Central memory CD4-positive, alpha-beta T cell (primary cell): ENCODE data around the gene FAM81A.
"Not testable (repeated sequence)": the region's sequence is repeated elsewhere in the genome, so short reads cannot be mapped to it uniquely, and the experiment has no call there.

Experiments used
- DNase-seq: peaks from one replicate; pipeline ENCODE4 v3.0.0; 2022

Gene FAM81A

GRCh38 chr15:59428898-59429297 is 9.1 kb upstream of the FAM81A start:
- DNase-seq, result not testable (repeated sequence)

GRCh38 chr15:59432389-59432788 is 5.6 kb upstream of the FAM81A start:
- no peak for DNase-seq

GRCh38 chr15:59434481-59434880 is 3.5 kb upstream of the FAM81A start:
- DNase-seq, result no peak

- no peak for DNase-seq
Measured at GRCh38 chr15:59436774-59437141, 1.2 kb upstream of the FAM81A start.

- no peak for DNase-seq
Measured at GRCh38 chr15:59437142-59437816, 707 bp upstream of the FAM81A start.

DNA sequence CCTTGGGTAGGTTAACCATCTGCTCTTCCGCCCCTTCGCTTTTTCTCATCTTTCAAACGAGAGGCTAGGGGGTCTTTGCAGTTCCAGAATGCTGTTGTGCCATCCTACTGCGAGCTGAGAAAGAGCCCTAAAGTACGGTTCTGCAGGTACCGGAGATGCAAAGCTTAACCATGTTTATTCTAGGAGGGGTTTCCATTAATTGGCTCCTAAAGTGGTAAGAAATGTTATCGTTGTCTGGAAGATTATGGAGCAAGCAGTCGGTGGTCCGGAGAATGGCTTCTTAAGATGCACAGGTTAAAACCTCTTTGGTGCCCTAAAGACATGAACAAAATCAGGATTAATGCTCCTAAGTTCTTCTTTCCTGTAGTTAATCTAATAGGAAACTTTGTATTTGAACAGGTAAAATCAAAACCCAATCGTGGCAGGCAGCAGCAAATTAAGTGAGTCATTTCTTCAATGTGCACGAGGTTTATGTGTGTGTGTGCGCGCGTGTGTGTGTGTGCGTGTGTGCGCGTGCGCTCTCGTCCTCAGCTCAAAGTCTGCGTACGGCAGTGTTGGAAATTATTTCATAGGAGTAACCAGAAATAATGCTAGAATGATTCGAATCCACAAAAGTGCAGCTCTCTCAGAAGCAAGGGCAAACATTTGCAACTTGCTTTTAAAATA is 772 bp downstream of the FAM81A start:
- no peak for DNase-seq

DNA sequence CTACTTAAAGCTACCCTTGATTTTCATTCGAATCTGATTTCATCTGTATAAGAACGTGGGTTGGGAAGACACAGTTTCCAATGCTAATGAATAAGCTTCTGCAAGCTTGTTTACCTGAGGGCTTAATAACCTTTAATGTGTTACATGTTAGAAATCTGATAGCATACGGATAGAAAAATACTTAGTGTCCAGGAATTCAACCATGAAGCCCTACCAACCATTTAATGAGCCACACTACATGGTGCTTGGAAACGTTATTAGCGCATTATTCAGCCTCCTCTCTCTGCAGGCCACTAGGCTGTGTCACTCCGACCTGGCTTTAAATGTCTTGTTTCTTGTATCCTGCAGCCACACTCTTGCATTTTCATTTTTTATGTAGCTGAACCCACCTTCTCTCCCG is 1.6 kb downstream of the FAM81A start:
- no peak for DNase-seq

- DNase-seq, result no peak
Measured at GRCh38 chr15:59443341-59444072, 5.5 kb downstream of the FAM81A start.

- no peak for DNase-seq
Measured at GRCh38 chr15:59444081-59444835, 6.3 kb downstream of the FAM81A start.

DNA sequence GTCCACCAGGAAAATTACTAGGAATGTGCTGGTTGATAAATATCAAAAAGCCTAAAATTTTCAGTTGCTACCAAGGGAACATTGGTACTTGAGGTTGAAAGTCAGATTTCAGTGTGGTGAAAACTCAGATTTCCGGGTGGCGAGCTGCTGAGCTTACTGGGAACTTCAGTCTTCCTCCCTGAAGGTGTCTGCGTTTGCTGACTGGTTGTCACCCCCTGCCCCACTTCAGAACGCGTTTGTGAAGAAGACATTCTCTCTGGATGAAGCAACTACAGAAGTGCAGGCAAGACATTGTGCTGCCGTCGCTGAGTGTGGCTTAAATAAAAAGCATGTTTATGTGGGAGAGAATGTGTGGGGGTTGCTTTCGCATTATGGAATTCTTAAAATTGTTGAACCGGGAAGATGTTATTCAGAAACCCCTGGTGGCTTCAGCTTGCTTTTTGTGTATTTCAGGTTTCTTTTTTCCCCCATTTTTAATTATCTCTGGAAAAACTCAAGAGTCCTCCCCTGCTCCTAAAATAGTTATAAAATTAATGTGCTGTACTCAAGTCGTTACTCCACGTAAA is 7.1 kb downstream of the FAM81A start:
- no peak for DNase-seq

DNA sequence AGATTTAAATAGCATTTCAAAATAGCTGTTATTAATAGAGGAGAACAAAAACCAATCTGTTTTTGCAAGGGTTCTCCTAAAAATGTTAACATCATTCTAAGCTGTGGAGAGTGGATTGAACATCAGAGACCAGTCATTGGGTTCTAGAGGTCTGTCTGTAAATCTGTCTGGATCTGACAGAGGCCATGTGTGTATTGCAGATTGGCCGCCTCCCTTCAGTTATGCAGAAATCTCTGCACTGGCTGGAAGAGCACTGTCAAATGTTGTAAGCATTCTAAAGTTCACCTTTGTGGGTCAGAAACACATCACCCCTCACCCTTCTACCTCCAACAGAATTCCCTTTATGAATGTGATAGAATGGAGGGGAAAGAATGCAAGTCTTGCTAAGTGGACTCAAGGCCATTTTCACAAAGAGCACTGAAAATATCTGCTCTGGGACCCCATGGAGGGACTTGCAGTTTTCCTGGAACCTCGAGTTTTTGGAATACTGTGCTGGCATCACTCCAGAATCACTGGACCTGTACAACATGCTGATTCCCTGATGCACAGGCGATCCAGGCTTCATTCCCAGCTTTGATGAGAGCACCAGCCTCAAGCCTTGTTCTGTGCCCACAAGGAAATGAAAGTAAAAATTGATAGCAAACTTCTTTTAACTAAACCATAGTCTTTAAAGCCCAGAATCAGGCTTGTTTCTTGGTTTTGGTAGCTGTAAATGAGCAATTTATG is 8.4 kb downstream of the FAM81A start:
- DNase-seq, result no peak

DNA sequence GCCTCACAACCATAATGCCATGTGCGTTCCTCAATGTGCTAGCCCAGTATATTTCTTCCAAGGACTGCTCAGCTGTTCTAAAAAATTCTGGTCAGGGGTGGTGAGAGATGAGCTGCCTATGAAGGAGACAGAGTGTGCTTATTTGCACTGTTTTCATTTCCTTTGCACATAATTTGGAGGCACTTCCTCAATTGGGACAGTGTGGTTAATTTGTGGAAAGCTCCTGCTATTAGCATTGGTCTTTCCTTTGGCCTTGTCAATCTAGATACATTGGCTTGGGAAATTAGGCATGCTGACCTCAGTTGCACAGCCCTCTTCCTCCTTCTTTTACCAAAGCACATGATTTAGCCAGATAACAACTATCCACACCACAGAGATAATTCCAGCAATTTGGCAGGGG is 9.4 kb downstream of the FAM81A start:
- no peak for DNase-seq

GRCh38 chr15:59448871-59449270 is 10.9 kb downstream of the FAM81A start:
- DNase-seq, result no peak

DNA sequence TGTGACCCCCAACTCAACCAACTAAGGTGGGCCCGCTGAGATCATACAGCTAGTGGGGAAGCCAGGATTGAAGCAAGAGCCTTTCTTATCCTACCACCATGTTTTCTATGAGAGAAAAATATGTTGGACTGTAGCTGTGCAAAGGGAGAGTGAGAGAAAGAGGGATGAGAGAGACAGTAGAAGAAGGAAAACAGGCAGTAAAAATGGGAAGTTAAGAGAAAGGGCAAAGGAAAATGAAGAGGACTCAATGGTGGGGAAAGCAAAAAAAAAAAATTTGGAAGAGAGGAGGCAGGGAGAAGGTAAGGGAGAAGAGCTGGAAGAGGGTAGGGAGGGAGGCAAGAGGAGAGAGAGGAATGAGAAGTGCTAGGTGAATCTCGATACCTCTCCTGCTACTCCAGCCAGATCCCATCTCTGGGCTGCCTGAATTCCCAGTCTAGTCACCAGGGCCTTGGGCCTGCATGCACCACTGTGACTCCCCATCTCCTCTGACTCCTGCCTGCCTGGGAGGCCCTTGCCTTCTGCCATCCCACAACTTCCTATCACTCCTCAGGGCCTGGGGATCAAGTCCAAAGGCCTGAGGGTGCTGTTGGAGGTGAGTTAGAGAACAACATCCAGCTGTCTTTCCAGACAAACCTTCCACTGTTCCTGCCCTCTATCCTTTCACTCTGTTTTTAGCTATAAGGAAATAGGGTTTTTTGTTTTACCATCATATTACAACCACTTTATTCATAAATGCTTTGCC is 15.7 kb downstream of the FAM81A start:
- no peak for DNase-seq

DNA sequence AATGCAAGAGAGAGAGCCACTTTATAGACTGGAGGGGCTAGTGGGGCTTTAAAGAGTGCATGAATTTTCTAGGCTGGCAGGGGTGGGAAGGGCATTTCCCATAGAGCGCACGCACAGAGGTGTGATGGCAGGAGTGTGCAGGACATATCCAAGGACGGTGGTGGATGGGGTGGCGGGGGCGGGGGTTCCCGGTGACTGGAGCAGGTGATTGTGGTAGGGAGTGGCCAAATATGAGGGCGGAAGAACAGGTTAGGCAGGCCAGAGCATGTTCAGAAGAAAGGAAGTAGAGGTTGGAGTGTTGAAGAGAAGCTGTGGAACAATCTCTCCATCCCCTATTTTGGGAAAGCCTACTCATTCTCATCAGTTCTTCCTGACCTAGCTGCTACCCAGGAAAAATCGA is 18.1 kb downstream of the FAM81A start:
- no peak for DNase-seq

- no peak for DNase-seq
Measured at GRCh38 chr15:59457103-59457502, 19.1 kb downstream of the FAM81A start.

- DNase-seq, result no peak
Measured at GRCh38 chr15:59461521-59461920, 23.5 kb downstream of the FAM81A start.

GRCh38 chr15:59473226-59473625 is 35.2 kb downstream of the FAM81A start:
- DNase-seq, result no peak

- not testable (repeated sequence) for DNase-seq
Measured at GRCh38 chr15:59475161-59475560, 37.2 kb downstream of the FAM81A start.

DNA sequence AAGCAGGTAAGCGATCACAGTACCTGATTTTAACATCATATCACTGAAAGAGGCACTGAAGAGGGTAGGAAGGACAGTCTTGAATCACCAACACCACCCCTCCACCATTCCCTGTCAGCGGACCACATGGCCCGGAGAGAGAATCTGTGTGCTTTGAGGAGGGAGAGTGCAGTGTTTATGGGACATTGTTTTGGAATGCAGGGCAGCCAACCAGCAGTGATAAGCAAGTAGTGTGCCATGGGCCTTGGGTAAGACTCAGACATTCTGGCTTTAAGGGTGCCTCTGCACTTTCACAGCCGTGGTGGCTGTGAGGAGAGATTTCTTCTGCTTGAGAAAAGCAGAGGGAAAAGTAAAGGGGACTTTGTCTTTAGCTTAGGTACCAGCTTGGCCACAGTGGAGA is 46.4 kb downstream of the FAM81A start:
- DNase-seq, result no peak

DNA sequence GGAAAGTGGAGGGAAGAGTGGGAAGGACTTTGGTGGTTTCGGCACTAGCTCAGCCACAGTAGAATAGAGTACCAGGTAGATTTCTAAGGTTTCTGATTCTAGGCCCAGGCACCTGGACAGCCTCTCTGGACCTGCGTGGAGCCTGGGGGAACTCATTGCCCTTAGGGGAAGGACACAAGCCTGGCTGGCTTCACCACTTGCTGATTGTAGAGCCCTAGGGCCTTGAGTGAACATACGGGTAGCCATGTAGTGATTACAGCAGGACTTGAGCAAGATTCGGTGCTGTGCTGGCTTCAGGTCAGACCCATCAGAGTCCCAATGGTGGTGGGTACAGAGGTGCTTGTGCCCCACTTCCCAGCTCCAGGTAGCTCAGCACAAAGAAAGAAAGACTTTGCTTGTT is 47.0 kb downstream of the FAM81A start:
- no peak for DNase-seq

DNA sequence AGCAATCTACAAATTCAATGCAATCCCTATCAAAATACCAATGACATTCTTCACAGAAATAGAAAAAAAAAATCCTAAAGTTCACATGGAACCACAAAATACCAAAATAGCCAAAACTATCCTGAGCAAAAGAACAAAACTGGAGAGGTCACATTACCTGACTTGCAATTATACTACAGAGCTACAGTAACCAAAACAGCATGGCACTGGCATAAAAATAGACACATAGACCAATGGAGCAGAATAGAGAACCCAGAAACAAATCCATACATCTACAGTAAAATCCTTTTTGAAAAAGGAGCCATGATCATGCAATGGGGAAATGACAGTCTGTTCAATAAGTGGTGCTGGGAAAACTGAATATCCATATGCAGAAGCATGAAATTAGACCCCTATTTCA is 51.5 kb downstream of the FAM81A start:
- not testable (repeated sequence) for DNase-seq
